NOMO-1 treated with dmso at 0.1 percent for 144 hours (cell line): ENCODE measurements around the gene ULK3.

Experiments
- DNase-seq: peaks from one replicate; lab custom pipeline; 2025; ENCODE audit not compliant: unreplicated experiment; lab: John Stamatoyannopoulos, UW

Gene ULK3

GRCh38 chr15:74868059-74868458 is 25.1 kb upstream of the ULK3 start:
- peak; percentile 62 for DNase-seq

DNA sequence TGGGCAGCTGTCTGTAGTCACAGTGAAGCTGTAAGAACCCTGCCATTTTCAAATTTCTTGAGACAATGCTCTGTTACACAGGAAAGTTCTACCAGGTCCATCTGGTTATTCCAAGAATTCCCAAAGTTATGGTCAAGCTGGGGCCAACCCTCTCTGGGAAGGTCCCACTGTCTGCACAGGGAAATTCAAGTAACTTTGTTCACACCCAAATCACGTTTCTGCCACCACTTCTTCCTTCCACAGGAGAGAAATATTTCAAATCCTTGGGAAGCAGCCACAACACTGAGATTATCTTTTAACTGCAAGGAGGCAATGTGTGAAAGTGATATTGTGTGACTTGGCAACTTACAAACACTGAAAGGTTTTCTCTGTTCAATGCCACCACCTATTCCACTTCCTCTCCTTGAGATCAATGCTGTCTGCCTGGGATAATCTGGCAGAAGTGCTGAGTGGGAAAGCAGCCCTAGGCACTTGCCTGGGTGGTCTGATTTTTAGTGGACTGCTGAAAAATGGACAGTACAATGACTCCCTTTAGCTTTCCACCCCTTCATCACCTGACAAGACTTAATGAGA is 24.6 kb upstream of the ULK3 start:
- DNase-seq: no peak

- DNase-seq: no peak
Observed at GRCh38 chr15:74866090-74866489, 23.1 kb upstream of the ULK3 start.

DNA sequence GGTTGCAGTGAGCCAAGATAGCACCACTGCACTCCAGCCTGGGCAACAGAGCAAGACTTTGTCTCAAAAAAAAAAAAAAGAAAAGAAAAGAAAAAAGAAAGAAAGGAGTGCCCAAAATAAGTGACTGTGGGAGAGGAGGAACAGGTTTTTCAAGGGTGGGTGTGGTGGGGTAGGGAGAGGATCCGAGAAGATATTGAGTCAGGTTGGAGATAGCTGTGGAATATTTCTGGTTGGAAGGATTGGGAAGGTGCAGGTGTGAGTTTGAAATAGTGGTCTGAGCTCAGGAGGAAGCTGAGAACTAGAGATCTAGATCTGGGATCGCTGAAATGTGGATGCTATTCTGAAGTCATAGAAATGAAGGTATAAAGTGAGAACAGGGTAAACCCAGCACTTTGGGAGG is 22.4 kb upstream of the ULK3 start:
- no peak for DNase-seq

DNA sequence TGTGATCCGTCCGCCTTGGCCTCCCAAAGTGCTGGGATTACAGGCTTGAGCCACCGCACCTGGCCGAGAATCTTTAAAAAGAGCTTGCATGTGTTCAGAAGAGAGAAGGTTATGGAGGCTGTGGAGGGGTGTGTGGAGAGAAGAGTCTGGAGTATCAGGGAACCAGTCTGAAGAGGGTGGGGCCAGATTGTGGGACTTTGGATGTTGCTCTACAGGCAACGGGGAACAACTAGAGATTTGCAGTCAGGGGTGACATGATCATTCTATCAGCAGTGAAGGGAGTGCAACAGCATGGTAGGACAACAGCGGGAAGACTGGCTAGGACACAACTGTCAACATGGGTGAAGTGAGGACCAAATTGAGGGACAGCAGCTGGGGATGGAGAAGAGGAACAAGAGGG is 21.3 kb upstream of the ULK3 start:
- DNase-seq: no peak

- no peak for DNase-seq
Observed at GRCh38 chr15:74863239-74864056, 20.5 kb upstream of the ULK3 start.

DNA sequence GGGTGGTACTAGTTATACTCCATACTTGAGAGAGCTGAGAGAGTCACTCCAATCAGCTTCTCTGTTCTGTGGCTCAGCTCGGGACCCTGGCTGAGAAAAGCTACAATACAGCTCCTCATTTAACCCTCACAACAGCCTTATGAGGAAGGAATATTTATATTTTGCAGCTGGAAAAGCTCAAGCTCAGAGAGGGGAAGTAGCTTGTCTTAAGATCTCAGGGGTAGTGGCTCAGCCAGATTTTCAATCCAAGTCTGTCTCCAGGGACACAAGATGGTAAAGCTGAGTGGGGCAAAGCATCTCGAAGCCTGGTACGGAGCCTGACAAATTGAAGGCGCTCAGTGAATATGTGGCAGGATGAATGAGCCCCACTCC is 15.4 kb upstream of the ULK3 start:
- no peak for DNase-seq

DNA sequence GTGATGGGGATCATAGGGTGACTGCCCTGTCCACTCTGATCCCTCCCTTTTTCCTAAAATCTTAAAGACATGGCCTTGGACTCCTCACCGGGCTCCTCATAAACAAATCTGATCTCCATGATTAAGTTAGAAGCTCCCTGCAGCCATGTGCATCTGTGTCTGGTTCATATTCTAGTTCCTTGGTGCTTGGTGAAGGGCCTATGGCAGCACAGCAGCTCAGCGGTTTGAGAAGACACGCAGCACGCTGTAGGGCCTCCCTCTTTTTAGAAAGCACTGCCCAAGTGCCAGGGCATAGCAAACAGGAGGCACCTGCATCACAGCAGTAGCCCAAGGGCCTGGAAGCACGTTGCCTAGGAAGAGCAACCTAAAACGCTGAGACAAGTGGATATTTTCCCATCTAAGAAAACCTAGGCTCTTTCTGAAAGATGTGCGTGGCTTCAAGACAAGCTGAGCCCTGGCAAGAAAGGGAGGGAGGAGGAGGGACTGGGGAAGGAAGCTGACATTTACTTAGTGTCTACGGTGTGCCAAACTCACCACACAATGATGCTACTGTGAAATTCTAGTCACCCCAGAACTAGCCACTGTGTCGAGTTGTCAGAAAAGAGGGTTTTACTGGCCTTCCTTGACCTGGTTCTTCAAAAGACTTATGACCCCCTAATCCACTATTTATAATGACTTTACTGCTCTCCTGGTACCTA is 14.9 kb upstream of the ULK3 start:
- DNase-seq: no peak

DNA sequence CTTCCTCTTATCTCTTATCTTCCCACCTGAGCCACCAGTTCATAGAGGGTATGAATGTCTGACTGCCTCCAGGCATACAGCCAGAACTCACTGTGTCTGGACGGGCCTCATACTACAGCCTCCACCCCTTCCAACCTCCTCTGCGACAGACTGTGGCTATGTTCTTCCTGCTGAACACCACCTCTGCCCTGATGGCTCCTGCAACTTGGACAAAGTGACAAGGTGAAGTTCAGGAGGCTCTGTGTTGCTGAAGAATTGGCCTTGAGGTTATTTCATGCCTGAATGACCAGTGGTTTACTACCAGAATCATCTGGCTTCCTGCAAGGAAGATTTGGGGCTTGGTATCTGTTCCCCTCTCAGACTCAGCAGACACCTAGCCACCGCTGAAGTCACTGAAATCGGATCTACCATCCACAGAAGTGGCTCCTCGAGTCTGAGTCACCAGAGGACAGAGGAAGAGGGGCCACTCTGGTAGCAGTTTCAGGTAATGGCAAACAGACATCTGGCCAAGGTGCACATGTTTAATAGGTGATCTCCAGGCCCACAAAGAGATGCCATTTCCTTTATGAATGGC is 14.2 kb upstream of the ULK3 start:
- no peak for DNase-seq

GRCh38 chr15:74856537-74856936 is 13.6 kb upstream of the ULK3 start:
- DNase-seq: no peak

- DNase-seq: no peak
Observed at GRCh38 chr15:74855857-74856256, 12.9 kb upstream of the ULK3 start.

- no peak for DNase-seq
Observed at GRCh38 chr15:74854453-74855022, 11.6 kb upstream of the ULK3 start.

GRCh38 chr15:74851960-74852359 is 9.0 kb upstream of the ULK3 start:
- no peak for DNase-seq

- DNase-seq: no peak
Observed at GRCh38 chr15:74850393-74850792, 7.4 kb upstream of the ULK3 start.

GRCh38 chr15:74847432-74847831 is 4.5 kb upstream of the ULK3 start:
- DNase-seq: no peak

GRCh38 chr15:74845581-74845980 is 2.6 kb upstream of the ULK3 start:
- no peak for DNase-seq

- no peak for DNase-seq
Observed at GRCh38 chr15:74845208-74845568, 2.2 kb upstream of the ULK3 start.

DNA sequence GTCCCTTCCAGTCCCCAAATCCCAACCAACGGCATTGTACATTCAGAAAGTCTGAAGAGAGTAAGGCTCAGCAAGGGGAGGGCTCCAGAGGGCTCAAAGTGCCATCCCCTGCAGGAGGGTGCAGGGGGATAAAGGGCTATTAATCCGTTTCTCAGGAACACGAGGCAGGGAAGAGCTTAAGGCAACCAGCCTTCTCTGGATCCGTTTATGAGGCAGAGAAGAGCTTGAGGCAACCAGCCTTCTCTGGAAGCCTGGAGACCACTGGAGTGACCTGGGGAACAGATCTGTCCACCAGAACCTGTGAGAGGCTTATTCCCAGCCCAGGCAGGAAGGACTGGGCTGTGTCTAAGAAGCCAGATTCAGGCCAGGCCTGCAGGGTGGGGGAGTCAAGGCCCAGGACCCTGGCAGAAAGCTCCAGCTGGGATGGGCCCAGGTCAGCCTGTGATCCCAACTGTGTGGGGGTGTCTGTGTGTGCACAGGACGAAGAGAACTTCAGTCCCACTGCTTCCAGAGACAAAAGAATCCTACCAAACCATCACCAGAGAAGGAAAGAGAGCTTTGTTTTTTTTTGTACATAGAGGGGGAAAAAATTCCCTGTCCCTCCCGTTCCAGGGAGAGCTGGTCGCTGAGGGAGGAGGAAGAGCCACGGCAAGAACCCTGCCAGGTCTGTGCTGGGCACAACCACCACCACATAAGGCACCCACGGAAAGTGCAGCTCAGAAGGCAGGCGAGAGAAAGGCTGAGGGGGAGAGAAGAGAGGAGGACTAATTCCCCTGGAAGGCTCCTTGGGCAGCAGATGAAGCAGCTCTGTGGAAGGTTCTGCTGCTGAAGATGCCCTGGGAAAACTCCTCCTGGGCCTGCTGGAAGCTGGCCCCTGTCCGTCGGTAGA is 1.6 kb upstream of the ULK3 start:
- DNase-seq: no peak

DNA sequence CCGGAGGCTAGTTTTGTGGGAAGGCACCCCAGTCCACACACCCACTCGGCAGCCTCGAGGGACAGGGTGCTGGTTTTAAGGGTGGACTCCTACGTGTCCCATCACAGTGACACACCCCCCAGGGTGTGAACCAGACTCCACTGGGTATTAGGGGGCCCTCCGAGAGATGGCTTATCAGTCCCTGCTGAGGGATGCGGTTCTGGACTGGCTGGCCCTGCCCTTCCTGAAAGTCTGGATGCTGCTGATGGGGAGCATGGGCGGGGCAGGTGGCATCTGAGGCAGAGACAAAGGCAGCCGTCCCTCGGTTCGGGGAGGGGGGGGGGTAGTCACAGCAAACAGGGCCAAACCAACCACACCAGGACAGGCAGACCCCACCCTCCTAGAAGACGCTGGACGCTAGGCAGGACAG is 939 bp upstream of the ULK3 start:
- no peak for DNase-seq

- DNase-seq: no peak
Observed at GRCh38 chr15:74843445-74843828, 481 bp upstream of the ULK3 start.

DNA sequence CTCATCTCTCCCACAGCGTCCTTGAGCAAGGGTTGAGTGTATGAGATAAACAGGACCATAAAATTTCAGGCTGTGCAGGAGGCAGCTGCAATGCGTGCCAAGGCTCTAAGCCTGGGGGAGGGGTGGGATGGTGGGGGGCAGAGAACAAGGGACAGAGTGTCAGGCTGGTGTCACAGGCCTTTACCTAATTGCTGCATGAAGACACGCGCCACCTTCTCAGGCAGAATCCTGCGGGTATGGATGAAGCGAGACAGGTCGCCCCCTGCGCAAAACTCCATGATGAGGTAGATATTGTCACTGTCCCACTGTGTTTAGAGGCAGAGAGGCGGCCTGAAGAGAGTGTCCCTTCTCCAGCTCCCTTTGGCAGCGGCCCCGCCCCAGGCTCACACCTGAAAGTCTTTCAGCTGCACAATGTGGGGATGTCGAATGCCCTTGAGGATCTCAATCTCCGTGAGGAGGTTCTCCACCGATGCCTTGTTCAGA is 1.0 kb downstream of the ULK3 start:
- no peak for DNase-seq
